GM19193 (cell line): ENCODE results near the gene CECR2.

Experiments used
- POLR2A ChIP-seq: IDR thresholded peaks from 4 replicates; pipeline ENCODE4 v1.6.1; 2011; ENCODE audit not compliant: insufficient read depth, insufficient read length; ENCODE audit errors: extremely low read depth

The CECR2 gene

DNA sequence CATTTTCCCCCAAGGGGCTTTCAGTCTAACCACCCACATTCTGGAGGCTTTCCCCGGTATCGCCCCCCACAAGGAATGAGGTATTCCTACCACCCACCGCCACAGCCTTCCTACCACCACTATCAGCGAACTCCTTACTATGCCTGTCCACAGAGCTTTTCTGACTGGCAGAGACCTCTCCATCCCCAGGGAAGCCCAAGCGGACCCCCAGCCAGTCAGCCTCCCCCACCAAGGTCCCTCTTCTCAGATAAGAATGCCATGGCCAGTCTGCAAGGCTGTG is 179.4 kb downstream of the CECR2 start:
- TF ChIP-seq POLR2A = no peak

GRCh38 chr22:17549183-17549582 is 179.9 kb downstream of the CECR2 start:
- TF ChIP-seq POLR2A = no peak

- no peak for TF ChIP-seq POLR2A
Observed at GRCh38 chr22:17549655-17550054, 180.4 kb downstream of the CECR2 start.

GRCh38 chr22:17552737-17553136 is 183.5 kb downstream of the CECR2 start:
- no peak for TF ChIP-seq POLR2A

DNA sequence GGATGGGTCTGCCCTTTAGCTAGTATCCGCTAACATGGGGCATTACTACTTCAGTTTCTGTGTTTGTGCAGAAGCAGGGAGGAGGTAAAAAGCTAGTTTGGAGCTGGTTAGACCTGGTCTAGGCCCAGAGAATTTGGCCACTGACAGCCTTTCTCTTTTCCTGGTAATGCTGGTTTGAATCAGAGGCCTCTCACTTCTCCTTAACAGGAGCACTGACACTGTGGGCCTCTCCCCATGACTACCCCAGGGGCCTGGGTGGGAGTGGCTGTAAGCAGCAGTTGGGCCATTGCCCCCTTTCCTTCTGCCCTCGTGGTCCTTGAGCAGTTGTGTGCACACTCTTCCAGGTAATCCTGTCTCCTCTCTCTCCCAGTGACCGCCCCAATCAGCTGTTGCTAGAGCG is 185.6 kb downstream of the CECR2 start:
- TF ChIP-seq POLR2A = no peak

GRCh38 chr22:17559188-17559587 is 189.9 kb downstream of the CECR2 start:
- TF ChIP-seq POLR2A = no peak

DNA sequence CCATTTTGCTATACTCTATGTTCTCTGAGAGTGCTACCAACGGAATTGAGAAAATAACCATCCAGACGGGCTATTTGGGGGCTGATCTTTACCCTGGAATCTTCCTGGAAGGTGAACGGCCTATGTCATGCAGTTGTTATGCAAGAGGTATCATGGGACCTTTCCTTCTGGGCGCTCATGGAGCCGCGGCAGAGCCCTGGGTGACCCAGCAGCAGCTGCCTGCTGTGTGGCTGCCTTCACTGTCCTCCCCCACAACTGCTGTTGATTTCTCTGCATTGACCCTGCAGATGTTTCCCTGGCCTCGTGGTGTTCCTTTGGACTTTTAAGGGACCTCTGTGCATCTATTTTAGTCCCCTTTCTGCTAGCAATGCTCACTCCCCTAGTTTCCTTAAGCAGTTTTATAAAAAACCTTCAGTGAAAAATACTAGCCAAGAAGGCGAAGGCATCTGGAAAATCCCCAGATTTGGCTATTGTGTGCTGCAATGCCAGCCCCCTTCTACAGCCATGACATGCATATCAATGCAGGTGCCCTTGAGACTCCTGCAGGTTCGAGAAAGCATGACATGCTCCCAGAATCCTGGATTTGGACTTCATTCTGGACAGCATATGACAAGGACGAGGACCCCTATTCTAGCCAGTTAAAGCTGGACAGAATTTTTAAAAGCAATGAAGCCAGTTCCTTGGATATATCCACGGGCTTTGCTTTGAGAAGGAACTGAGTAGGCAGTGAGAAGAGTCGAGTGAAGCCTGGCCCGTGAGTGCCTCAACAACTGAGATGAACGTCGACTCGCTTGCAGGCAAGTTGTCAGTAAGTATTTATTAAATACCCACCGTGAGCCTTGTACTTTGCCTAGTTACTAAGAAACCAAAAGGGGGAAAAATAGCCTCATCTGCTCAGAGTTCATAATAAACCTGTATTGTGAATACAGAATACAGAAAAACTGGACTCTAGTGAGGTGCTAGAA is 193.9 kb downstream of the CECR2 start, which contains the start of gene SLC25A18:
Gene SLC25A18 (plus strand): TSS at position 593 of the 965 bp plus-strand sequence. CDS start 16,447 bp downstream, outside the sequence.
- no peak for TF ChIP-seq POLR2A

- TF ChIP-seq POLR2A = no peak
Observed at GRCh38 chr22:17563936-17564391, 194.7 kb downstream of the CECR2 start.

DNA sequence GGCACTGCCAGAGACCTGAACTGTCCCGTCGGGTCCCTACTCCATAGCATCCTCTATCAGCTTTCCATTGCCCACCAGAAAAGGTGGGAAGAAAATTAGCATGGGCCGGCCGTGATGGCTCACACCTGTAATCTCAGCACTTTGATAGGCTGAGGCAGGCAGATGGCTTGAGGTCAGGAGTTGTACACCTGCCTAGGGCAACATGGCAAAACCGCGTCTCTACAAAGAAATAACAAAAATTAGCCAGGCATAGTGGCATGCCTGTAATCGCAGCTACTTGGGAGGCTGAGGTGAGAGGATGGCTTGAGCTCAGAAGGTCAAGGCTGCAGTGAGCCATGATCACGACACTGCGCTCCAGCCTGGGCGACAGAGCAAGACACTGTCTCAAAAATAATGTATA is 197.5 kb downstream of the CECR2 start:
- TF ChIP-seq POLR2A = no peak

DNA sequence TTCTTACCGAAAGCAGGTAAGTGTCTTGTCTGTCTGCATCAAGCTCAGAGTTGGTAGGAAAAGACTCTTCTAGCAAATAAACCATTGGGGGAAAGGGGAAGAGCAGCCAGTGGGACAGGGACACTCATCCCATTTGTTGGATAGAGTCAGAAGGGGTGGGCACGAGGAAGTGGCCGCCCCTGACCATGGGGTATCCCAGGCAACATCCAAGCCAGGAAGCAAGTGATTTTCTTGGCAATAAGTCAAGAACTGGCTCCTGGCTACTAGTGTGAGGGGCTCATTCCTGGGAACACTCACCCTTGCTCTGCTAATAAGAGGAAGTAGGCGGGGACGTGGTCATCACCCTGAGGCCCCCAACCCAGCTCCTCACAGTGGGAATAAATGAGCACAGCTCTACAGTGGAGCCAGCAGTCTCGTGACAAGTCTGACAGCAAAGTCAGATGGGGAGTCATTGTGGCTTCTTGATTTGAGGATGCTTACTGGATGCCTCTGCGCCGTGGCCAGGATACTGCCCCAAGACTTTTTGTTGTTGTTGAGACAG is 200.8 kb downstream of the CECR2 start:
- no peak for TF ChIP-seq POLR2A

- no peak for TF ChIP-seq POLR2A
Observed at GRCh38 chr22:17570851-17571631, 201.8 kb downstream of the CECR2 start.

- no peak for TF ChIP-seq POLR2A
Observed at GRCh38 chr22:17575151-17575550, 205.9 kb downstream of the CECR2 start.

- no peak for TF ChIP-seq POLR2A
Observed at GRCh38 chr22:17575681-17576080, 206.4 kb downstream of the CECR2 start.

DNA sequence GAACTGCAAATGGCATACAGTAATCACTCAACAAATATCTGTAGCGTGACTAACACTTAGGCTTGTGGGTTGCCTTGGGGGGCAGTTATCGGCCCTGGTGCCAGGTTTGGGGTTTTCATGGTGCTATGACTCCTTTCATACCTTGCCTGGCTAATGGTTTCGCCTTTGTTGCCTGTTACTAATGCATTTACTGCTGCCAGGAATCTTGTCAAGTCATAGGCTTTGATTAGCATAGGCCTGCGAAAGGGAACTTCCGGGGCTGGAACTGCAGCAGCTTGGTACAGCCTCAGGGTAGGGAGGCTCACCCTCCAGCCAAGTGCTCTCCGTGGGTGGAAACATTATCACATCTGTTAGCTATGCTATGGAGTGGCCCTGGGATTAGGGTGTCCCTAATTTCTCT is 207.2 kb downstream of the CECR2 start:
- no peak for TF ChIP-seq POLR2A

GRCh38 chr22:17578136-17578754 is 209.0 kb downstream of the CECR2 start:
- TF ChIP-seq POLR2A = no peak
